Ascending aorta (tissue), 2 donors: ENCODE data around the gene SEC24B. TPM values are rescaled to one million over a fixed set of nuclear protein-coding genes. Genes with fewer than 3 reads are reported as not detected.

ENCODE experiments used
- DNase-seq, 2 donors: peaks; one replicate each; pipeline ENCODE4 v3.0.0-alpha.2; 2019; ENCODE audit warnings: low spot score in 2 of 2
- H3K27ac ChIP-seq, 2 donors: fragments of 200-600 bp; sonication (generic); one replicate each; pipeline ENCODE4 v1.5.1; 2016 to 2017; ENCODE audit warnings: mild to moderate bottlenecking in 1 of 2
- H3K27me3 ChIP-seq: fragments of 200-600 bp; sonication (generic); one replicate; pipeline ENCODE4 v1.5.1; 2017
- H3K36me3 ChIP-seq, 2 donors: fragments of 200-600 bp; sonication (generic); one replicate each; pipeline ENCODE4 v1.5.1; 2016
- H3K4me1 ChIP-seq, 2 donors: fragments of 200-600 bp; sonication (generic); one replicate each; pipeline ENCODE4 v1.5.1; 2016 to 2017; ENCODE audit warnings: mild to moderate bottlenecking in 1 of 2
- H3K4me3 ChIP-seq, 2 donors: fragments of 200-600 bp; sonication (generic); one replicate each; pipeline ENCODE4 v1.5.1; 2016 to 2017; ENCODE audit warnings: mild to moderate bottlenecking in 1 of 2
- H3K9me3 ChIP-seq, 2 donors: fragments of 200-600 bp; sonication (generic); one replicate each; pipeline ENCODE4 v1.5.1; 2016
- intact Hi-C: fragments of 100-400 bp; cut with DNase I; formaldehyde crosslinking; loops from one replicate; pipeline ENCODE4 v1.15.1; 2023
- total RNA-seq: library from RNA; depleted of rRNA; stranded (reverse); fragments of >200 nt; gene quantifications from one replicate; pipeline ENCODE4 v1.1.0, GENCODE V29; 2016
- TF ChIP-seq, protein P1 (sequence below), 3 experiments: fragments of 200-600 bp in 2 of 3; fragments of 450-650 bp in 1 of 3; sonication (generic) in 2 of 3; IDR thresholded peaks; one replicate each; pipeline ENCODE4 v1.5.1; 2016 to 2019; ENCODE audit warnings: antibody characterized with exemption in 3 of 3, mild to moderate bottlenecking in 1 of 3, moderate library complexity in 1 of 3

Gene SEC24B
- total RNA-seq, 1 donor from 2014 or later, result 20.1 TPM

DNA sequence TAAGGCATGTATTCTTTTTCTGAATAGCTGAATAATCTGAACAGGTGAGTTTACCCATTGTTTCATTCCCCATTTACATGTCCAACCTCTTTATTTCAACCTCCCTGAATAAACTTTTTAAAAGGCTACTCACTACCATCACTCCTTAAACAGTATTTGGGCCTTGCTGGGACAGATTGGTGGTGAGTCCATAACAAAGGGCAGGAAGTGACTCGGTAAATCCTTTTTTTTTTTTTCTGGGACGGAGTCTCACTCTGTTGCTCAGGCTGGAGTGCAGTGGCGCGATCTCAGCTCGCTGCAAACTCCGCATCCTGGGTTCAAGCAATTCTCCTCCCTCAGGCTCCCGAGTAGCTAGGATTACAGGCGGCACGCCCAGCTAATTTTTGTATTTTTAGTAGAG is 23.4 kb upstream of the SEC24B start:
- Histone ChIP-seq H3K27me3 (no peaks in the 10 kb centered on the region), H3K4me3 (no peak overlapping the region), H3K4me1 (no peaks in the 10 kb centered on the region), H3K36me3 (no peaks in the 10 kb centered on the region), H3K9me3 (no peaks in the 10 kb centered on the region), H3K27ac (no peak overlapping the region)
- no peak for DNase-seq
- TF ChIP-seq, protein P1, sequence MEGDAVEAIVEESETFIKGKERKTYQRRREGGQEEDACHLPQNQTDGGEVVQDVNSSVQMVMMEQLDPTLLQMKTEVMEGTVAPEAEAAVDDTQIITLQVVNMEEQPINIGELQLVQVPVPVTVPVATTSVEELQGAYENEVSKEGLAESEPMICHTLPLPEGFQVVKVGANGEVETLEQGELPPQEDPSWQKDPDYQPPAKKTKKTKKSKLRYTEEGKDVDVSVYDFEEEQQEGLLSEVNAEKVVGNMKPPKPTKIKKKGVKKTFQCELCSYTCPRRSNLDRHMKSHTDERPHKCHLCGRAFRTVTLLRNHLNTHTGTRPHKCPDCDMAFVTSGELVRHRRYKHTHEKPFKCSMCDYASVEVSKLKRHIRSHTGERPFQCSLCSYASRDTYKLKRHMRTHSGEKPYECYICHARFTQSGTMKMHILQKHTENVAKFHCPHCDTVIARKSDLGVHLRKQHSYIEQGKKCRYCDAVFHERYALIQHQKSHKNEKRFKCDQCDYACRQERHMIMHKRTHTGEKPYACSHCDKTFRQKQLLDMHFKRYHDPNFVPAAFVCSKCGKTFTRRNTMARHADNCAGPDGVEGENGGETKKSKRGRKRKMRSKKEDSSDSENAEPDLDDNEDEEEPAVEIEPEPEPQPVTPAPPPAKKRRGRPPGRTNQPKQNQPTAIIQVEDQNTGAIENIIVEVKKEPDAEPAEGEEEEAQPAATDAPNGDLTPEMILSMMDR (IDR thresholded peaks at IDR 0.05), result no peak
- intact Hi-C loops, result no loop called here

DNA sequence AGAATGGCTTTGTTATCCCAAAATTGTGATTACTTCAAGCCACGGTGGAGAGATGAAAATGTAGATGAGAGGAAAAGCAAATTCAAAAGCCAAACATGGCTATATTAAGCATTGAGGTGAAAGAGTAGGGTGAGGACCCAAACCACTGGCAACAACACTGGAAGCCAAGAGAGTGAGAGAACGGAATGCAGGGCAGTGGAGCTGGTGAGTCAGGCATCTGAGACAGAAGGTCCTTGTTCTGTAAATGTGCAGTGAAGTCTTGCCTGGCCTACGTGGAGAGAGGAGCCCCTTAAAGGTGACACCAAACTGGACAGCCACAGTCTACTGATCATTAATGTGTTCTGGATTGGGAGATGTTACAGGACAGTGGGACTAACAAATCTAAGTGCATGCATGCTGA is 22.8 kb upstream of the SEC24B start:
- intact Hi-C loops, result no loop called here

DNA sequence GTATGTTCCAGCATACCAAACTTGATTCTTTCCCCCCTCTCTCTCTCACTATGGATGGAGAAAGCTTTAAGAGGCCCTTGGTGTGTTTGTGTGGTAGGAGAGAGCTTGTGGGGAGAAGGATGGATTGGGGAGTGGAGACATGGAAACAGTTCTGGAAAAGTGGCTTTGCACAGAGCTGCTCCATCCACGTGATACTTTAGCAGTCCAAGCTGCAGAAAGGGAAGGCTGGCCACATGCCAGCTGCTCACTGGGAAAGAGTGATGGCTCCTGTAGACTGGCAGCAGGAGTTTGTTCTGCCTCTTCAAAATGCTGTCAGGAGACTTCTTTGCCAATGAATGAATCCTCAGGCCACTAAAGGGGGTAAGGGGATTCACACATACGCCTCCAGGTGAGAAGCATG is 21.7 kb upstream of the SEC24B start:
- Histone ChIP-seq H3K27ac (no peak overlapping the region), H3K9me3 (no peaks in the 10 kb centered on the region), H3K4me3 (no peak overlapping the region), H3K4me1 (no peaks in the 10 kb centered on the region), H3K36me3 (no peaks in the 10 kb centered on the region), H3K27me3 (no peaks in the 10 kb centered on the region)
- DNase-seq, result no peak
- intact Hi-C loops, result no loop called here
- TF ChIP-seq, protein P1 (IDR thresholded peaks at IDR 0.05), result no peak

More for the DNA sequence above, 22.8 kb upstream of the SEC24B start:
- H3K36me3 ChIP-seq, result no peaks in the 10 kb centered on the region
- no peaks in the 10 kb centered on the region for H3K27me3 ChIP-seq
- H3K9me3 ChIP-seq, result no peaks in the 10 kb centered on the region
- TF ChIP-seq, protein P1 (IDR thresholded peaks at IDR 0.05), result no peak
- no peak overlapping the region for H3K4me3 ChIP-seq
- no peak overlapping the region for H3K27ac ChIP-seq
- no peaks in the 10 kb centered on the region for H3K4me1 ChIP-seq
- DNase-seq, result no peak

DNA sequence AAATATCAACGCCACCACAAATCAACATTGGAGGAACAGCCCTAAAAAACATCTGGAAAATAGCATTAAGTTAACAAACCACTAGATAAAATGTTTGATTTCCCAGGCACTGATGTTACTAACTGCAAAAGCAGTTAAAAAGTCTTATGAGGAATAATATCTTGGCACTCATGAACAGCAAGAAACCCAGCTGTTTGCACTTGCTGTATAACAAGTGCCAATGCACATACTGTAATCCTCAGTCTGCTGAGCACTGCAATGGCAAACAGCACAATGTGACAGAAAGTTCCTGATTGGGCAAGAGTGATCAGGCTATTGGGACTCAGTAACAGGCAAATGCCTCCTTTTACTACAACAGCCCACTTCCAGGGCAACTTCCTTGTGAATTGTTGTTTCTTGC is 20.8 kb upstream of the SEC24B start:
- no peak overlapping the region for H3K4me3 ChIP-seq
- no peaks in the 10 kb centered on the region for H3K27me3 ChIP-seq
- H3K9me3 ChIP-seq, result no peaks in the 10 kb centered on the region
- H3K36me3 ChIP-seq, result no peaks in the 10 kb centered on the region
- no peak overlapping the region for H3K27ac ChIP-seq
- no peak for DNase-seq
- H3K4me1 ChIP-seq, result no peaks in the 10 kb centered on the region
- TF ChIP-seq, protein P1 (IDR thresholded peaks at IDR 0.05), result no peak
- intact Hi-C loops, result no loop called here

DNA sequence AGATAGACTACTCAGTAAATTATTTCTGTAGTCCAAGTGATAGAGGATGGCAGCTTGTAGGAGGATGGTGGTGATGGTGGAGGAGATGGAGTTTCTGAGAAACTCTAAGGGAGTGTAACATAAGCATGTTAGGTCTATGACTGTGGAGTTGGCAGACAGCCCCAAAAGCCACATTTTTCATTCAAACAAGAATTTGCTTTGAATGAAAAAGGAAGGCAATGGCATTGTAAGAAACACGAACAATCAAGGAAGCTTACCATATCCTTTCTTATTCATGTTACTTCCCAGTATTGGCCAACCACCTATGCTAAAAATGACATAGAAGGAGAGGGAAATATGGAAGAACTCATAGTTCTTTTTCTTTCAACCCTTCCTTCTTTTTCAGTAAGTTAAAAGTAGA is 18.7 kb upstream of the SEC24B start:
- Histone ChIP-seq H3K36me3 (no peaks in the 10 kb centered on the region), H3K4me1 (no peaks in the 10 kb centered on the region), H3K4me3 (no peak overlapping the region), H3K27me3 (no peaks in the 10 kb centered on the region), H3K27ac (no peak overlapping the region), H3K9me3 (no peaks in the 10 kb centered on the region)
- TF ChIP-seq, protein P1 (IDR thresholded peaks at IDR 0.05), result no peak
- intact Hi-C loops, result no loop called here
- DNase-seq, result no peak

DNA sequence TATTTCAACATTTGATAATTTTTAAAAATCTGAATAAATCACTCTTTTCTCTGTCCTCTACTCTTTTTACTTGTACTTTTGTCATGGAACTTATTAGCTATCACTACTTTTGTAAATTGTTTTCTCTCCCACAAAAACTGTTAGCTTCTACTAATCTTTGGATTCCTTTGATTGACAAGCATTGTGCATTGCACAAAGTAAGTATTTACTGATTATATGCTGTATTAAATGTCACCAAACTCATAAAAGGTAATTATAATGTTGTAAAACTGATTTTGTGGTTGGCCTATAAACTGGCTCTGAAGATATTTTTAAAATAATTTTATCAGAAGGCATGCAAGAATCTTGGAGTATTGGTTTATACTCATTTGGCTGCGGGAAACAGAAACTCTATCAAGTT is 15.0 kb upstream of the SEC24B start:
- no peaks in the 10 kb centered on the region for H3K36me3 ChIP-seq
- H3K27ac ChIP-seq, result no peak overlapping the region
- intact Hi-C loops, result no loop called here
- H3K4me3 ChIP-seq, result no peak overlapping the region
- no peaks in the 10 kb centered on the region for H3K4me1 ChIP-seq
- DNase-seq, result no peak
- H3K9me3 ChIP-seq, result no peaks in the 10 kb centered on the region
- TF ChIP-seq, protein P1 (IDR thresholded peaks at IDR 0.05), result no peak
- no peaks in the 10 kb centered on the region for H3K27me3 ChIP-seq
